HepG2 (cell line): ENCODE results near the gene CLNS1A. TPM values are rescaled to one million over a fixed set of nuclear protein-coding genes. Genes with fewer than 3 reads are reported as not detected.
A peak's percentile ranks its signal among the peaks of the same experiment; 100 is the strongest.

ENCODE experiments used
- ATAC-seq: fragments of 200-7000 bp; cut with Tn5 transposase; 3 replicates; pipeline ENCODE4 v1.9.1; 2020; ENCODE audit warnings: mild to moderate bottlenecking, moderate library complexity
- BruUV-seq: library from RNA; stranded (reverse); fragments of 400-500 nt; replicated peaks from 2 replicates; lab custom pipeline; 2021; lab: Mats Ljungman, UMichigan
- CTCF ChIA-PET: fragments of 300-600 bp; formaldehyde crosslinking; extraction: SDS; loops from one replicate; lab custom pipeline; 2021; ENCODE audit warnings: low total read pairs, inconsistent platforms, low intra/inter-chr PET ratio; lab: Yijun Ruan, JAX
- POLR2A ChIA-PET: fragments of 350-600 bp; sonication (Branson Sonifier 250); formaldehyde crosslinking; loops from one replicate; lab custom pipeline; 2020; ENCODE audit warnings: antibody characterized with exemption, inconsistent platforms; lab: Yijun Ruan, JAX
- DNase-seq: peaks from one replicate; pipeline ENCODE4 v3.0.0-alpha.2; 2015; ENCODE audit warnings: low spot score
- FAIRE-seq: peaks from 3 replicates; lab custom pipeline; 2011; peaks lifted over from hg19 to GRCh38; lab: Jason Lieb, UNC
- H2AFZ ChIP-seq: one replicate; pipeline ENCODE4 v1.6.1; 2011; ENCODE audit warnings: low read length, inconsistent platforms
- H3K27ac ChIP-seq: fragments of 300-600 bp; 3 replicates; pipeline ENCODE4 v1.8.0; 2011; ENCODE audit warnings: mixed run types, mild to moderate bottlenecking, mixed read lengths, low read length, inconsistent platforms; ENCODE audit not compliant: insufficient read depth; ENCODE audit errors: extremely low read length
- H3K27me3 ChIP-seq, 2 experiments: fragments of 200-600 bp in 1 of 2; 2 replicates in 1 of 2; 3 replicates in 1 of 2; pipeline versions ENCODE4 v1.6.0 to v1.8.0; 2011; ENCODE audit warnings: low read length in 2 of 2, mild to moderate bottlenecking in 2 of 2, moderate library complexity in 2 of 2, inconsistent platforms in 1 of 2; ENCODE audit not compliant: insufficient read depth in 2 of 2, control insufficient read depth in 1 of 2
- H3K36me3 ChIP-seq, 2 experiments: fragments of 200-600 bp in 1 of 2; replicated peaks in 1 of 2; 2 replicates in 1 of 2; 3 replicates in 1 of 2; pipeline versions ENCODE4 v1.5.1 to v1.8.0; 2011; ENCODE audit warnings: low read length in 2 of 2, inconsistent platforms in 1 of 2; ENCODE audit not compliant: insufficient read depth in 2 of 2, control insufficient read depth in 1 of 2
- H3K4me1 ChIP-seq: 2 replicates; pipeline ENCODE4 v1.5.1; 2012; ENCODE audit warnings: low read length, inconsistent platforms; ENCODE audit not compliant: insufficient read depth
- H3K4me2 ChIP-seq: 2 replicates; pipeline ENCODE4 v1.6.0; 2011; ENCODE audit warnings: low read depth, low read length, inconsistent platforms
- H3K4me3 ChIP-seq, 3 experiments: fragments of 200-600 bp in 1 of 3; sonication (generic), shearing (Covaris generic) in 1 of 3; replicated peaks in 1 of 3; 2 replicates each; pipeline ENCODE4 v1.5.1; 2011 to 2016; ENCODE audit warnings: low read length in 3 of 3, inconsistent platforms in 2 of 3, low read depth in 2 of 3, mild to moderate bottlenecking in 2 of 3, control low read depth in 1 of 3, mixed read lengths in 1 of 3; ENCODE audit not compliant: insufficient read depth in 1 of 3
- H3K79me2 ChIP-seq: one replicate; pipeline ENCODE4 v1.6.1; 2011; ENCODE audit warnings: low read length, inconsistent platforms; ENCODE audit not compliant: insufficient read depth
- H3K9ac ChIP-seq: 2 replicates; pipeline ENCODE4 v1.6.0; 2011; ENCODE audit warnings: mild to moderate bottlenecking, low read depth, low read length, inconsistent platforms; ENCODE audit not compliant: insufficient read depth
- H3K9me3 ChIP-seq: 2 replicates; pipeline ENCODE4 v1.5.1; 2012; ENCODE audit warnings: mild to moderate bottlenecking, low read length
- H4K20me1 ChIP-seq: 2 replicates; pipeline ENCODE4 v1.6.0; 2011; ENCODE audit warnings: inconsistent platforms, mild to moderate bottlenecking, low read length, moderate library complexity; ENCODE audit not compliant: insufficient read depth
- ARNT ChIP-seq: fragments of 450-650 bp; IDR thresholded peaks from 2 replicates; pipeline ENCODE4 v1.6.1; 2017
- NFYB ChIP-seq: sonication (generic); formaldehyde crosslinking; IDR thresholded peaks from 2 replicates; pipeline ENCODE4 v1.4.0; 2020; ENCODE audit warnings: missing genetic modification reagents
- NFYC ChIP-seq: IDR thresholded peaks from 2 replicates; pipeline ENCODE4 v1.6.1; 2016; ENCODE audit warnings: missing genetic modification reagents, missing compliant biosample characterization
- RFX5 ChIP-seq: IDR thresholded peaks from 2 replicates; pipeline ENCODE4 v1.6.1; 2011; ENCODE audit warnings: low read depth, low read length, improper control_type of control experiment
- ZMYM4 ChIP-seq: sonication (generic); formaldehyde crosslinking; IDR thresholded peaks from 2 replicates; pipeline ENCODE4 v1.8.1; 2023; ENCODE audit warnings: mild to moderate bottlenecking, missing genetic modification reagents
- ZNF121 ChIP-seq: sonication (generic); formaldehyde crosslinking; IDR thresholded peaks from 2 replicates; pipeline ENCODE4 v1.5.0; 2020; ENCODE audit warnings: mild to moderate bottlenecking, missing genetic modification reagents
- ZNF282 ChIP-seq: fragments of 450-650 bp; IDR thresholded peaks from 2 replicates; pipeline ENCODE4 v1.6.1; 2018; ENCODE audit not compliant: partially characterized antibody
- ZNF605 ChIP-seq: sonication (generic); formaldehyde crosslinking; IDR thresholded peaks from 2 replicates; pipeline ENCODE4 v1.8.0; 2022; ENCODE audit warnings: mild to moderate bottlenecking, missing genetic modification reagents
- WGBS: methylation state at CpG from one replicate; pipeline ENCODE4 v1.1.6; 2017; ENCODE audit warnings: low lambda C conversion rate; 5-methylcytosine and 5-hydroxymethylcytosine counted together
- in situ Hi-C: cut with HindIII; loops from 2 replicates; pipeline ENCODE4 v1.10.0; 2017; ENCODE audit warnings: low pct_unique_long_range_greater_than_20kb; ENCODE audit not compliant: extremely low pct_ligation_motif_present
- intact Hi-C: fragments of 100-400 bp; cut with micrococcal nuclease; formaldehyde crosslinking; loops from one replicate; pipeline ENCODE4 v1.10.0; 2022; ENCODE audit not compliant: unreplicated experiment
- polyA plus RNA-seq, 8 experiments: library from polyadenylated mRNA; depleted of rRNA in 3 of 8; stranded (reverse) in 7 of 8; unstranded in 1 of 8; fragments of >200 nt; fragmentation: Illumina TruSeq in 4 of 8; extraction: Trizol in 4 of 8; gene quantifications; 2 replicates each; pipeline versions ENCODE4 v1.2.1 to v1.2.3, GENCODE V29; 2011 to 2016; ENCODE audit warnings: low read depth in 4 of 8, missing spikeins in 1 of 8, mixed read lengths in 1 of 8; ENCODE audit not compliant: insufficient read depth in 1 of 8
- total RNA-seq, 5 experiments: library from RNA; depleted of rRNA; stranded (reverse); fragments of >200 nt; fragmentation: Illumina TruSeq; extraction: Trizol; gene quantifications; 2 replicates each; pipeline ENCODE4 v1.2.3, GENCODE V29; 2016; ENCODE audit warnings: low read depth in 1 of 5
- TF ChIP-seq, protein P1 (sequence below): sonication (generic); formaldehyde crosslinking; IDR thresholded peaks from 2 replicates; pipeline ENCODE4 v1.5.0; 2020; ENCODE audit warnings: missing genetic modification reagents
- TF ChIP-seq, protein P2 (sequence below): sonication (generic); formaldehyde crosslinking; IDR thresholded peaks from 2 replicates; pipeline ENCODE4 v1.5.0; 2020; ENCODE audit warnings: mild to moderate bottlenecking, missing genetic modification reagents

CLNS1A gene
- total and polyA plus RNA-seq, 2 of the 13 experiments (the other 11 are each of a cell fraction or from before 2014, with no cell fraction given): 158 to 219 TPM

DNA sequence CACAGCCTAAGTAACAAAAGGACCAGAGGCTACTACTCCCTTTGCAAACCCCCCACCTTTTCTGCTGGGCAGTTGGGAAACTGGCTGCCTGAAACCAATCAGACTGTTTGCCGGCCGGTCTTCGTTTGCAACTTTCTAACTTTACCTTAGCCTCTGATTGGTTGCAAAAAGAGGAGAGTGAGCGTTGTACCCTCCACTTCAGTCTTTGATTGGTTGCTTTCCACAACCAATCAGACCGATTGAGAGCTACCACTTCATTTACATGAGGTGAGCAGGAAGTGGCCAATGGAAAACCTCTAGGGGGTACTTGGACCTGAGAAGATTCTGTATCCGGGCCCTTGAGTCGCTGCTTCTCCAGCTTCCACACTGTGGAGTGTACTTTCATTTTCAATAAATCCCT lies 18.8 kb upstream of the CLNS1A start:
- BruUV-seq: no TSS peak
- intact Hi-C loops (no loop called here), in situ Hi-C loops (no loop called here)
- Histone ChIP-seq H3K4me1 (peaks cover 15% of the 10 kb centered on the region; the same call in 1 of the 2 replicates), H3K4me2 (peak overlapping the region; percentile 50), H4K20me1 (no peaks in the 10 kb centered on the region), H2AFZ (peak overlapping the region; percentile 9), H3K4me3 (peak overlapping the region in 1 of 3 experiments; percentile 28; a peak in 2 of 6 replicates), H3K9me3 (no peaks in the 10 kb centered on the region), H3K27ac (no peak overlapping the region), H3K9ac (no peak overlapping the region), H3K27me3 (no peaks in the 10 kb centered on the region), H3K36me3 (no peaks in the 10 kb centered on the region), H3K79me2 (no peaks in the 10 kb centered on the region)
- 25% methylated on average over 7 of the region's 7 CpGs for WGBS
- ATAC-seq: peak; percentile 84
- TF ChIP-seq, protein P1, sequence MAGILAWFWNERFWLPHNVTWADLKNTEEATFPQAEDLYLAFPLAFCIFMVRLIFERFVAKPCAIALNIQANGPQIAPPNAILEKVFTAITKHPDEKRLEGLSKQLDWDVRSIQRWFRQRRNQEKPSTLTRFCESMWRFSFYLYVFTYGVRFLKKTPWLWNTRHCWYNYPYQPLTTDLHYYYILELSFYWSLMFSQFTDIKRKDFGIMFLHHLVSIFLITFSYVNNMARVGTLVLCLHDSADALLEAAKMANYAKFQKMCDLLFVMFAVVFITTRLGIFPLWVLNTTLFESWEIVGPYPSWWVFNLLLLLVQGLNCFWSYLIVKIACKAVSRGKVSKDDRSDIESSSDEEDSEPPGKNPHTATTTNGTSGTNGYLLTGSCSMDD (CRISPR knock-in tag): no peak
- peak; percentile 75 for TF ChIP-seq NFYC (CRISPR knock-in tag)
- TF ChIP-seq ZNF282: no peak
- TF ChIP-seq ZNF605 (CRISPR knock-in tag): 0 out of 2 replicates have a peak, but pooled peaks have one; percentile 23
- TF ChIP-seq NFYB (CRISPR knock-in tag): peak; percentile 77
- TF ChIP-seq RFX5: peak; percentile 36; the same call in 1 of the 2 replicates
- peak; percentile 54; the same call in 1 of the 2 replicates for TF ChIP-seq ZMYM4 (CRISPR knock-in tag)
- peak; percentile 53 for DNase-seq
- POLR2A ChIA-PET: no interaction called here
- CTCF ChIA-PET: no interaction called here
- FAIRE-seq: peak; percentile 8

DNA sequence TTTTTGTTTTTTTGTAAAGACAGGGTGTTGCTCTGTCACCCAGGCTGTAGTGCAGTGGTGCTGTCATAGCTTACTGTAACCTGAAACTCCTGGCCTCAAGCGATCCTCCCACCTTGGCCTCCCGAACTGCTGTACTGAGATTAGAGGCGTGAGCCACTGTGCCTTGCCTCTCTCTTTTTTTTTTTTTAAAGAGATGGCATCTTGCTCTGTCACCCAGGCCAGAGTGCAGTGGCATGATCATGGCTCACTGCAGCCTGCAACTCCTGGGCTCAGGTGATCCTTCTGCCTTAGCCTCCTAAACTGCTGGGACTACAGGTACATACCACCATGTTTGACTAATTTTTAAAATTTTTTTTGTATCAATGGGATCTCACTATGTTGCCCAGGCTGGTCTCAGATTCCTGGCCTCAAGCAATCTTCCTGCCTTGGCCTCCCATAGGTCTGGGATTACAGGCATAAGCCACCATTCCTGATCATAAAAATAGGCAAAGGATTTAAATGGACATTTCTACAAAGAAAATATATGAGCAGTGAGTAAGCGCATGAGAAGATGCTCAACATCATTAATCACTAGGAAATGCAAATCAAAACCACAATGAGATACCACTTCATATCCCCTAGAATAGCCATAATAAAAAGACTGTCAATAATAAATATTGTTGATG lies 17.3 kb upstream of the CLNS1A start:
- CTCF ChIA-PET: no interaction called here

More for the DNA sequence above, 17.3 kb upstream of the CLNS1A start:
- in situ Hi-C loops (no loop called here), intact Hi-C loops (no loop called here)
- Histone ChIP-seq H3K9me3 (no peaks in the 10 kb centered on the region), H3K79me2 (no peaks in the 10 kb centered on the region), H2AFZ (no peak overlapping the region), H3K4me1 (peaks cover 26% of the 10 kb centered on the region; the same call in 1 of the 2 replicates), H3K4me2 (no peak overlapping the region), H3K36me3 (no peaks in the 10 kb centered on the region), H3K27ac (no peak overlapping the region), H3K4me3 (no peak overlapping the region), H3K27me3 (no peaks in the 10 kb centered on the region), H3K9ac (no peak overlapping the region), H4K20me1 (no peaks in the 10 kb centered on the region)
- FAIRE-seq (no peak), DNase-seq (no peak), ATAC-seq (0 out of 3 replicates have a peak, but pooled peaks have one; percentile 21)
- BruUV-seq: no TSS peak
- TF ChIP-seq ARNT (no peak), ZNF121 (peak; percentile 43; the same call in 1 of the 2 replicates)
- TF ChIP-seq, protein P2, sequence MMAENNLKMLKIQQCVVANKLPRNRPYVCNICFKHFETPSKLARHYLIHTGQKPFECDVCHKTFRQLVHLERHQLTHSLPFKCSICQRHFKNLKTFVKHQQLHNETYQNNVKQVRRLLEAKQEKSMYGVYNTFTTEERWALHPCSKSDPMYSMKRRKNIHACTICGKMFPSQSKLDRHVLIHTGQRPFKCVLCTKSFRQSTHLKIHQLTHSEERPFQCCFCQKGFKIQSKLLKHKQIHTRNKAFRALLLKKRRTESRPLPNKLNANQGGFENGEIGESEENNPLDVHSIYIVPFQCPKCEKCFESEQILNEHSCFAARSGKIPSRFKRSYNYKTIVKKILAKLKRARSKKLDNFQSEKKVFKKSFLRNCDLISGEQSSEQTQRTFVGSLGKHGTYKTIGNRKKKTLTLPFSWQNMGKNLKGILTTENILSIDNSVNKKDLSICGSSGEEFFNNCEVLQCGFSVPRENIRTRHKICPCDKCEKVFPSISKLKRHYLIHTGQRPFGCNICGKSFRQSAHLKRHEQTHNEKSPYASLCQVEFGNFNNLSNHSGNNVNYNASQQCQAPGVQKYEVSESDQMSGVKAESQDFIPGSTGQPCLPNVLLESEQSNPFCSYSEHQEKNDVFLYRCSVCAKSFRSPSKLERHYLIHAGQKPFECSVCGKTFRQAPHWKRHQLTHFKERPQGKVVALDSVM (CRISPR knock-in tag): peak; percentile 94
- WGBS: 34% methylated on average over 4 of the region's 4 CpGs
- POLR2A ChIA-PET: no interaction called here
